Spleen (tissue), 7 donors: Measurements from ENCODE around the gene ERI3.

Experiments used
- POLR2AphosphoS5 ChIP-seq, 3 donors: sonication (generic); formaldehyde crosslinking; IDR thresholded peaks; one replicate each; pipeline ENCODE4 v1.5.1; 2017; ENCODE audit warnings: antibody characterized with exemption in 3 of 3
- TF ChIP-seq, protein P1 (sequence below), 11 experiments: fragments of 200-600 bp in 7 of 11; fragments of 450-650 bp in 4 of 11; sonication (generic) in 4 of 11; IDR thresholded peaks in 8 of 11; conservative IDR thresholded peaks in 3 of 11; 1 replicate in 7 of 11; 2 replicates in 4 of 11; pipeline versions ENCODE4 v1.4.0 to v1.8.0; 2016 to 2021; ENCODE audit warnings: antibody characterized with exemption in 11 of 11, inconsistent platforms in 4 of 11, mild to moderate bottlenecking in 1 of 11
- donor health status: DM: no; HTN: no; CAD: no; lungs with moderate emphysema.
- donor health status: DM: no; HTN: no; CAD: no.
- donor health status: DM: no; HTN: no; CAD: no.

DNA sequence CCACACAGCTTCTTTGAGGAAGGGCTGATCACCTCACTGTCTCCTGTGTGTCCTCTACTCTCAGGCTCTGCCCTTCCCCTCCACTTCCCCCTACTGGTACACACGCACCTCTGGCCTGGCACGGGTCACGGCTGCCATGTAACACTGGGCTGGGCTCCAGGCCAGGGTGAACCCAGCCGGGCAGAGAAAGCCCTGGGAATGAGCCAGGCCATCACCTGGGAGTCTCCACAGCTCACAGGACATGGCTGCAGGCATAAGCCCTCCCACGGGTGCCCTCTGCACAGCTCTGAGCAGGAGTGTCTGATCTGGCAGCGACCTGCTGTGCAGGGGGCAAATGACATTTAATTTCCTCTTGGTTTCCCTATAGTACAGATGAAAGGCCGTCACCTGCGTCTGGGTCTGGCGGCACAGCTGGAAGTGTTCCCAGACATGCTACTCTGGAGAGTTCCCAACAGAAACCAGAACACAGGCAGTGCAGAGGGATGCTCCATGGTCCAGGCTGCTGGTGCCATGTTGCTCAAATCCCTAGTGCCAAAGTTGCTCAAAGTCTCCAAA is 61.2 kb downstream of the ERI3 start:
- TF ChIP-seq POLR2AphosphoS5 (IDR thresholded peaks at IDR 0.05) = peak in 2 of 3 donors; percentile 20 to 51
- TF ChIP-seq, protein P1, sequence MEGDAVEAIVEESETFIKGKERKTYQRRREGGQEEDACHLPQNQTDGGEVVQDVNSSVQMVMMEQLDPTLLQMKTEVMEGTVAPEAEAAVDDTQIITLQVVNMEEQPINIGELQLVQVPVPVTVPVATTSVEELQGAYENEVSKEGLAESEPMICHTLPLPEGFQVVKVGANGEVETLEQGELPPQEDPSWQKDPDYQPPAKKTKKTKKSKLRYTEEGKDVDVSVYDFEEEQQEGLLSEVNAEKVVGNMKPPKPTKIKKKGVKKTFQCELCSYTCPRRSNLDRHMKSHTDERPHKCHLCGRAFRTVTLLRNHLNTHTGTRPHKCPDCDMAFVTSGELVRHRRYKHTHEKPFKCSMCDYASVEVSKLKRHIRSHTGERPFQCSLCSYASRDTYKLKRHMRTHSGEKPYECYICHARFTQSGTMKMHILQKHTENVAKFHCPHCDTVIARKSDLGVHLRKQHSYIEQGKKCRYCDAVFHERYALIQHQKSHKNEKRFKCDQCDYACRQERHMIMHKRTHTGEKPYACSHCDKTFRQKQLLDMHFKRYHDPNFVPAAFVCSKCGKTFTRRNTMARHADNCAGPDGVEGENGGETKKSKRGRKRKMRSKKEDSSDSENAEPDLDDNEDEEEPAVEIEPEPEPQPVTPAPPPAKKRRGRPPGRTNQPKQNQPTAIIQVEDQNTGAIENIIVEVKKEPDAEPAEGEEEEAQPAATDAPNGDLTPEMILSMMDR (IDR thresholded peaks at IDR 0.05 in 8 of 11, conservative IDR thresholded peaks at IDR 0.05 in 3 of 11) = no peak
